Calu3 (cell line): Measurements from ENCODE around the gene LRRC4. TPM values are rescaled to one million over a fixed set of nuclear protein-coding genes. Genes with fewer than 3 reads are reported as not detected.
A peak's percentile ranks its signal among the peaks of the same experiment; 100 is the strongest.

Experiments used
- BruUV-seq: library from RNA; stranded (reverse); fragments of 400-500 nt; replicated peaks from 2 replicates; lab custom pipeline; 2021; lab: Mats Ljungman, UMichigan
- CTCF ChIA-PET: fragments of 300-600 bp; sonication (Branson Sonifier 250); formaldehyde crosslinking; loops from one replicate; lab custom pipeline; 2022; ENCODE audit warnings: antibody characterized with exemption; lab: Charles Lee
- DNase-seq: peaks from one replicate; pipeline ENCODE4 v3.0.0; 2022
- H3K27ac Mint-ChIP-seq: one replicate; pipeline ENCODE4 v1.8.0; 2022; ENCODE audit warnings: mixed read lengths; ENCODE audit not compliant: unreplicated experiment
- H3K27me3 Mint-ChIP-seq: one replicate; pipeline ENCODE4 v1.8.0; 2022; ENCODE audit warnings: mixed read lengths; ENCODE audit not compliant: unreplicated experiment
- H3K36me3 Mint-ChIP-seq: one replicate; pipeline ENCODE4 v1.8.0; 2022; ENCODE audit warnings: mild to moderate bottlenecking, moderate library complexity, mixed read lengths; ENCODE audit not compliant: insufficient read depth, unreplicated experiment
- H3K4me1 Mint-ChIP-seq: one replicate; pipeline ENCODE4 v1.8.0; 2022; ENCODE audit warnings: mild to moderate bottlenecking, low read depth, mixed read lengths; ENCODE audit not compliant: unreplicated experiment
- H3K4me3 Mint-ChIP-seq: one replicate; pipeline ENCODE4 v1.8.0; 2022; ENCODE audit warnings: mild to moderate bottlenecking, low read depth, moderate library complexity, mixed read lengths; ENCODE audit not compliant: unreplicated experiment
- H3K9me3 Mint-ChIP-seq: one replicate; pipeline ENCODE4 v1.8.0; 2022; ENCODE audit warnings: low read depth, mixed read lengths; ENCODE audit not compliant: unreplicated experiment
- intact Hi-C: fragments of 100-400 bp; cut with micrococcal nuclease; formaldehyde crosslinking; loops from one replicate; pipeline ENCODE4 v1.10.0; 2022; ENCODE audit not compliant: unreplicated experiment
- total RNA-seq: library from RNA; stranded (reverse); gene quantifications from 2 replicates; pipeline ENCODE4 v1.2.3, GENCODE V29; 2022
- TF ChIP-seq, protein P1 (sequence below): fragments of 200-600 bp; IDR thresholded peaks from one replicate; pipeline ENCODE4 v1.8.0; 2022; ENCODE audit warnings: antibody characterized with exemption; ENCODE audit not compliant: unreplicated experiment

LRRC4 gene
- total RNA-seq, 1 experiment from 2014 or later = not detected

DNA sequence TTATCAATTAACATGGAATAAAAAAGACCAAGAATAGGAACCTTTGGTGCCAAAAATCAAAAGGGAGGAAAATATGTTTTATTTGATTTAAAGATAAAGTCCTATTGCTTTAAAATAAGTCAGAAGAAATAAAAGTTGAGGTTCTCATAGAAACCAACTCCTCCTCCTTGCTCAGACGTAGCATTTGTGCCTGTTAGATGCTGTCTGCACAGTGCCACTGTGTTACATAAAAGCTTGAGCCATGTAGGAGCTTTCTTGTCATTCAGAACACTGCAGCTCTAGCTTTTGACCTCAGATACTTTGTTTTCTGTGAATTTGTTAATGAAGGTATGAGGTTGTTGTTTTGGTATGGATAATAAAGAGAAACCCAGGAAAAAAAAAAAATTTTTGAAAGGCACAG, 50.3 kb downstream of the LRRC4 start:
- Mint-ChIP-seq H3K9me3 (peaks cover 16% of the 10 kb centered on the region), H3K36me3 (peaks cover 25% of the 10 kb centered on the region), H3K27me3 (no peaks in the 10 kb centered on the region), H3K27ac (no peak overlapping the region), H3K4me3 (no peak overlapping the region), H3K4me1 (peaks cover 58% of the 10 kb centered on the region)
- BruUV-seq = no TSS peak
- TF ChIP-seq, protein P1, sequence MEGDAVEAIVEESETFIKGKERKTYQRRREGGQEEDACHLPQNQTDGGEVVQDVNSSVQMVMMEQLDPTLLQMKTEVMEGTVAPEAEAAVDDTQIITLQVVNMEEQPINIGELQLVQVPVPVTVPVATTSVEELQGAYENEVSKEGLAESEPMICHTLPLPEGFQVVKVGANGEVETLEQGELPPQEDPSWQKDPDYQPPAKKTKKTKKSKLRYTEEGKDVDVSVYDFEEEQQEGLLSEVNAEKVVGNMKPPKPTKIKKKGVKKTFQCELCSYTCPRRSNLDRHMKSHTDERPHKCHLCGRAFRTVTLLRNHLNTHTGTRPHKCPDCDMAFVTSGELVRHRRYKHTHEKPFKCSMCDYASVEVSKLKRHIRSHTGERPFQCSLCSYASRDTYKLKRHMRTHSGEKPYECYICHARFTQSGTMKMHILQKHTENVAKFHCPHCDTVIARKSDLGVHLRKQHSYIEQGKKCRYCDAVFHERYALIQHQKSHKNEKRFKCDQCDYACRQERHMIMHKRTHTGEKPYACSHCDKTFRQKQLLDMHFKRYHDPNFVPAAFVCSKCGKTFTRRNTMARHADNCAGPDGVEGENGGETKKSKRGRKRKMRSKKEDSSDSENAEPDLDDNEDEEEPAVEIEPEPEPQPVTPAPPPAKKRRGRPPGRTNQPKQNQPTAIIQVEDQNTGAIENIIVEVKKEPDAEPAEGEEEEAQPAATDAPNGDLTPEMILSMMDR = no peak
- CTCF ChIA-PET = no interaction called here
- no peak for DNase-seq
- intact Hi-C loops = no loop called here

DNA sequence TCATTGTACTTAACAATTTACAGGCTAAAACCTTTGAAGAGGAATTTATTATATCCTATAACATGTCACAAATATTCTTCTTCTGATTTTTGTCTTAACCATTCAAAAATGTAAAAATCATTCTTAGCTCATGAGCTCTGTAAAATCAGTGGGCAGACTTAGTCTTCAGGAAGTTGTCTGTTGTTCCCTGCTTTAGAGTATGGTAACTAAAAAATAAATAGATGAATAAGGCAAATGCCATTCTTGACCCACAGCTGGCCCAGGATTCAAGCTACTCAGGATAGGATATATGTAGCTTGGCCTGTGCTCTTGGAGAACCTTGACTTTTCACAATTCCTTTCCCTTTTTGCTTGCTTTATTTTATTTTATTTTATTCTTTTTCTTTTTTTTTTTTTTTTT, 51.5 kb downstream of the LRRC4 start:
- no TSS peak for BruUV-seq
- H3K9me3 Mint-ChIP-seq = peaks cover 16% of the 10 kb centered on the region
- CTCF ChIA-PET = interaction anchor here (0.6 to 0.7 kb wide), 2 partner anchors 50 to 720 kb away, joined by 3 to 4 read pairs; no protein-coding TSS in a partner anchor
- H3K27ac Mint-ChIP-seq = peak overlapping the region; percentile 66
- peaks cover 69% of the 10 kb centered on the region for H3K4me1 Mint-ChIP-seq
- H3K27me3 Mint-ChIP-seq = no peaks in the 10 kb centered on the region
- intact Hi-C loops = no loop called here
- H3K4me3 Mint-ChIP-seq = no peak overlapping the region
- TF ChIP-seq, protein P1 = no peak
- peaks cover 30% of the 10 kb centered on the region for H3K36me3 Mint-ChIP-seq
- no peak for DNase-seq

- intact Hi-C loops = no loop called here
- DNase-seq = peak; percentile 26
- TF ChIP-seq, protein P1 = no peak
- Mint-ChIP-seq H3K27ac (peak overlapping the region; percentile 66), H3K36me3 (peaks cover 30% of the 10 kb centered on the region), H3K4me3 (no peak overlapping the region), H3K4me1 (peaks cover 64% of the 10 kb centered on the region), H3K27me3 (no peaks in the 10 kb centered on the region), H3K9me3 (peaks cover 16% of the 10 kb centered on the region)
- CTCF ChIA-PET = interaction anchor here (0.6 kb wide), 1 partner anchor 50 kb away, joined by 3 read pairs; no protein-coding TSS in a partner anchor
- no TSS peak for BruUV-seq
These were observed 52.0 kb downstream of the LRRC4 start for GRCh38 chr7:127979113-127979727.

GRCh38 chr7:127978421-127978820, 52.8 kb downstream of the LRRC4 start:
- Mint-ChIP-seq H3K36me3 (peaks cover 30% of the 10 kb centered on the region), H3K4me3 (no peak overlapping the region), H3K27ac (peak overlapping the region; percentile 9), H3K27me3 (no peaks in the 10 kb centered on the region), H3K4me1 (peaks cover 56% of the 10 kb centered on the region), H3K9me3 (peaks cover 16% of the 10 kb centered on the region)
- intact Hi-C loops = no loop called here
- CTCF ChIA-PET = no interaction called here
- no TSS peak for BruUV-seq
- TF ChIP-seq, protein P1 = no peak
- no peak for DNase-seq

Other genes starting within 250 kb of the LRRC4 start
- gene LEP, start 209.8 kb upstream of the LRRC4 start, total RNA-seq = not detected in 2 replicates